Hematopoietic multipotent progenitor cell treated with erythropoietin and hydrocortisone succinate and interleukin-3 and kit ligand, for 17 days (in vitro differentiated cells): ENCODE data around the gene NDP.

Experiments
- DNase-seq: peaks from one replicate; pipeline ENCODE4 v3.0.0-alpha.2; 2015; ENCODE audit warnings: low spot score

The NDP gene, protein sequence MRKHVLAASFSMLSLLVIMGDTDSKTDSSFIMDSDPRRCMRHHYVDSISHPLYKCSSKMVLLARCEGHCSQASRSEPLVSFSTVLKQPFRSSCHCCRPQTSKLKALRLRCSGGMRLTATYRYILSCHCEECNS

DNA sequence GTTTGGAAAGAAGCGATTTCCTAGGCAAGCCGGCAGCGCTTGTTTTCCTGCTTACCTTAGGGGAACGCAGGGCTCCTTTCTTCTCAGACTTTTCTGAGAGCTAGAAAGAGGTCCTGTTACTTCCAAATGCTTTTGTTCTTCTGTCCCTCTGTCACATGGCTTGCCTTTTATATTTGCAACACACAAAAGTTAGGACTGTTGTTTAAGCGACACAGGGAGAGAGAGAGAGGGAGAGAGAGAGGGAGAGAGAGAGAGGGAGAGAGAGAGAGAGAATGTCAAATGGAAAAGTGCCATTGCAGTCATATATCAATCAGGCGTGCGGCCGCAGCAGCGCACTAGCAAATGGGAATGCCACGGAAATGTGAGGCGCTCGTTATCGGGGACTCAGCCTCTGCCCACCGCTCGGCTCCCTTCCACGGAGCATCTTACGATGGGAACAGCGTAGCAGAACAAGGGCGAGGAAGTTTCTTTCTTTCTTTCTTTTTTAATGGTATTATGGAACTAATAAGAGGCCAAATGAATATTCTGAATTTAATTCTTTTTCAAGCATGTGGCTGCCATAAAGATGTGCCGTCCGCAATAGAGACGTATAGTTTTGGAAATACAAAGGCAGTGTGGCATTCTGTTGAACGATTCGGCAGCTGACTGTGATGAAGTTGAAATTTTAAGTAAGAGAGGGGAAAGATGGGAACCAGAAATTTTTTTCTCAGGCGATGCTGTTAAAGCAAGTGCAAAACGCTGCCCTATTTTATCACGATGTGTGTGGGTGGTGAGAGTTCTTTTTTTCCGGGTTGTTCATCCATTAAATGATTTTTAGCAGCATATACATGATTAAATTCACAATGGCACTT, at the start of gene NDP:
Gene NDP, minus strand, starts transcription at position 142 of the 851 bp plus-strand sequence. CDS start 14,745 bp downstream, outside the sequence.
- DNase-seq, result no peak

- no peak for DNase-seq
These were observed 49.8 kb upstream of the NDP start for GRCh38 chrX:44022964-44023363.

- no peak for DNase-seq
These were observed 47.5 kb upstream of the NDP start for GRCh38 chrX:44020693-44021092.

DNA sequence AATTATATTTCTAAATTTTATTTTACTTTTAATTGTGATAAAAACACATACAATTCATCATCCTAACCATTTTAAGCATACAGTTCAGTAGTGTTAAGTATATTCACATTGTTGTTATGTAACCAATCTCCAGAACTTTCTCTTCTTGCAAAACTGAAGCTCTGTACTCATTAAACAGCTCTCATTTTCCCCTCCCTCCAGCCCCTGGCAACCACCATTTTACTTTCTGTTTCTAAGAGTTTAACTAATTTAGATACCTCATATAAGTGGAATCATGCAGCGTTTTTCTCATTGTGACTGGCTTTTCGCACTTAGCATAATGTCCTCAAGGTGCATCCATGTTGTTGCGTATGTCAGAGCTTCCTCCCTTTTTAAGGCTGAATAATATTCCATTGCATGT, 46.7 kb upstream of the NDP start:
- no peak for DNase-seq

DNA sequence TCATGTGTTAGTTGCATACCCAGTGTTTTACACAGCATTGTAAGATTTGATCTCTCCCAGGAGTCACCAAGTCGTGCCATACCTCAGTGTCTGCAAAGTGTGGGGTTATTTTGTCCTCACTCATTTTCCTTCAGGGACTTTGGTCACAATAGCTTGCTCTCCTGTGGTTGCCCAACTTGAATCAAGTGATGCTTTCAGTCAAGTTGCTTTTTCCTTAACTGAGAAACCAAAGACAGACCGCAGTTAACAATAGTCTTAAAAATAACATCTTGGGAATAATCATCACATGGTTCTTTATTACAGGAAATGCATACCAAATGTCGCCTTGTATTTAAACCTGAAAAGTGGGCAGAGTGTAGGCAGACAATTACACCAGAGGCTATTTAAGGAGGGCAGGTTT, 44.5 kb upstream of the NDP start:
- DNase-seq, result no peak

DNA sequence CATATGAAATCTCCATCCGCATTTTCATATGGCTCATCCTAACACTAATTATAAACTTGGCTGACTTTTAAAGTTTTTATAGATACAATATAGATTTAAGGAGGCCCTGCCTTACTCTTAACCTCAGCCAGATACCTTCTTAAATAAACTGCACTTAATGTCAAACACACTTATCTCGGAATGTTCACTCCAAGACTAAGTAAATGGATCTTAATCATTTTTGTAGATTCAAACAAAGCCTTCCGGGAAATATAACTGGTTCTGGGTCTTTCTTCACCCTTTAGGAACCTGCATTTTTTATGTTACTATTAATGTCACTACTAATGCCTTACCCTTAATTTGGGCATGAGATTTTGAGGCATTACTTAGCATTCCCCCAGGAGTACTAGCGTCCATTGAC, 43.7 kb upstream of the NDP start:
- DNase-seq, result no peak

GRCh38 chrX:44012484-44013096, 39.4 kb upstream of the NDP start:
- no peak for DNase-seq

GRCh38 chrX:44011506-44011905, 38.3 kb upstream of the NDP start:
- no peak for DNase-seq

GRCh38 chrX:44010626-44011025, 37.4 kb upstream of the NDP start:
- no peak for DNase-seq

- DNase-seq, result no peak
These were observed 32.9 kb upstream of the NDP start for GRCh38 chrX:44006081-44006480.

- no peak for DNase-seq
These were observed 30.8 kb upstream of the NDP start for GRCh38 chrX:44003975-44004374.

- DNase-seq, result no peak
These were observed 29.4 kb upstream of the NDP start for GRCh38 chrX:44002567-44002966.

- no peak for DNase-seq
These were observed 25.2 kb upstream of the NDP start for GRCh38 chrX:43998374-43998773.

- DNase-seq, result no peak
These were observed 23.3 kb upstream of the NDP start for GRCh38 chrX:43996491-43996890.

GRCh38 chrX:43986083-43986482, 12.9 kb upstream of the NDP start:
- DNase-seq, result no peak

DNA sequence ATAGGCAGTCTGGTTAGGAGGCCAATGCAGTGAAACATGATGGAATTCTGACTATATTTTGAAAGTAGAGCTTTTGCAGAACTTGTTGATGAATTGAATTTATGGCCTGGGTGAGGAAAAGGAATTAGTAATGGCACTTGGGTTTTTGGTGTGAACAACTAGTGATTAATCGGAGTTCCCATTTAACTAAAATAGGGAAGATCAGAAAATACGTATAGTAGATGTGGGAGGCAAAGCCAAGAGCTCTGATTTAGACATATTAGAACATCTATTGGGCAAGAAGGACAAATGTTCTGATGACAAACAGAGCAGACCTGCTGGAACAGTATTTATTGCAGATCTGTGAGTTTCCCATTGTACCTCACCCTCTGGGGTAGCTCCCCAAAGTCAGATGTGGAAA, 12.3 kb upstream of the NDP start:
- DNase-seq, result no peak

GRCh38 chrX:43978226-43978625, 5.0 kb upstream of the NDP start:
- no peak for DNase-seq

DNA sequence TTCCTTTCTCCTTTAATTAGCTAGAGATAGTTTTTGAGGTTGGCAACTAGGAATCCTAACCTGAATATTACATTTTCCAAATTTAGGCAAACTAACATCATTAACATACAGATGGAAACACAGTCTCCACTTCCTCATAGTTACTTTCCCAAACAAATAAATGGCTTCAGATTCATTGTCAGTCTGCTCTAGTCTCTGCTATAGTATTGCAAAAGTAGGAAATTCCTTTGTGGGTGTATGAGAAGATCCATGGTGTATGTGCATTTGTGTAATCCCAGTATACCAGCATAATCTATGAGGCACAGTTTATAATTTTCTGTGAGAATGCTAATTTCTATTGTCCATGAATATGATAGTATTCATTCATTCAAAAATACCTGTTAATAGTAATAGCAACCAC, 3.0 kb upstream of the NDP start:
- no peak for DNase-seq

DNA sequence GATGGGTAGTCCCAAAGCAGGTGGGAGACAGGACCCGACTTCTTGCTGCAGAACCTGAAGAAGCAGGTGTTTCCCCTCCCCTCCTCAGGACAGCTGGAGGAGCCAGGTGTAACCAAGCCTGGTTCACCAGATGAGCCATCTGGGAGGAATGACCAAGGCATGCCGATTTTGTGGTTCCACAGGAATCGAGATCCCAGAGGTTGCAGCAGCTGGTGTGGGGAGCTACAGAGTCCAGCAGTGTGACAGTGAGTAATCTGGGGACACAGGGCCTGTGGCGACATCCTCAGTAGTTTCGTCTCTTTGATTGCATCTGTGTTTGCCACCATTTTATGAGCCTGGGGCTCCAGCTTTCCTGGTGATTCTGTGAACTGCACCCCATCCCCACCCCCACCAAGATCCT, 2.6 kb upstream of the NDP start:
- DNase-seq, result no peak

DNA sequence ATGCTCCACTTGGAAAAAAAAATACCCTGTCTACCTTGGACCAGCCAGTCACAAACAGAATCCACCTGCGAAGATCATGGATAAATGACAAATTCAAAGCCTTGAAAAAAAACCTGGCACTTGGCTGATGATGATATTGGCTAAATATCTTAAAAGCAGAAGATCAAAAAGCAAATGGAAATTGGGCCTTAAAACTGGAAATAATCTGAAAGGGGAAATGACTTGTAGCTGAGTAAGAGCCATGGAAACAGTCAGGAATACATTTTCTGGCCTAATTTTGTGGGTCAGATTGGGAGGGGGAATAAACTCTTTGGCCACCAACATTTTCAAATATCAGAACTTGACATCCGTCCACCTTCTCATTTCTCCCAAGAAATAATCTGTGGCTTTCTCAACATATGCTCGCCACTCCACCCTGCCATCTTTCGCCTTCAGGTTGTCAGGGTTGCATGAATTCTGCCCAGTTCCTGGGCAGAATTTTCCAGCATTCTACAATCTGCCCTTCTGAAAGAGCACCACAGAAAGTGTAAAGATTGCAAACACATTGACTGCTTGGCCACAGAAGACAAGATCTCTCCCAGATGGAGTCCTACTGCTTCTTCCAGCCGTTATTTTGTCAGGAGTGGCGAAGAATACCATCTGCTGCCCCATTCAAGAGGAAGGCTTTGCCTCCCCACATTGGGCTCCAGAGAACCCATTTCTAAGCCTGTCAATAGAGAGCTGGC, 1.7 kb upstream of the NDP start:
- no peak for DNase-seq

GRCh38 chrX:43974100-43974475, 898 bp upstream of the NDP start:
- no peak for DNase-seq

DNA sequence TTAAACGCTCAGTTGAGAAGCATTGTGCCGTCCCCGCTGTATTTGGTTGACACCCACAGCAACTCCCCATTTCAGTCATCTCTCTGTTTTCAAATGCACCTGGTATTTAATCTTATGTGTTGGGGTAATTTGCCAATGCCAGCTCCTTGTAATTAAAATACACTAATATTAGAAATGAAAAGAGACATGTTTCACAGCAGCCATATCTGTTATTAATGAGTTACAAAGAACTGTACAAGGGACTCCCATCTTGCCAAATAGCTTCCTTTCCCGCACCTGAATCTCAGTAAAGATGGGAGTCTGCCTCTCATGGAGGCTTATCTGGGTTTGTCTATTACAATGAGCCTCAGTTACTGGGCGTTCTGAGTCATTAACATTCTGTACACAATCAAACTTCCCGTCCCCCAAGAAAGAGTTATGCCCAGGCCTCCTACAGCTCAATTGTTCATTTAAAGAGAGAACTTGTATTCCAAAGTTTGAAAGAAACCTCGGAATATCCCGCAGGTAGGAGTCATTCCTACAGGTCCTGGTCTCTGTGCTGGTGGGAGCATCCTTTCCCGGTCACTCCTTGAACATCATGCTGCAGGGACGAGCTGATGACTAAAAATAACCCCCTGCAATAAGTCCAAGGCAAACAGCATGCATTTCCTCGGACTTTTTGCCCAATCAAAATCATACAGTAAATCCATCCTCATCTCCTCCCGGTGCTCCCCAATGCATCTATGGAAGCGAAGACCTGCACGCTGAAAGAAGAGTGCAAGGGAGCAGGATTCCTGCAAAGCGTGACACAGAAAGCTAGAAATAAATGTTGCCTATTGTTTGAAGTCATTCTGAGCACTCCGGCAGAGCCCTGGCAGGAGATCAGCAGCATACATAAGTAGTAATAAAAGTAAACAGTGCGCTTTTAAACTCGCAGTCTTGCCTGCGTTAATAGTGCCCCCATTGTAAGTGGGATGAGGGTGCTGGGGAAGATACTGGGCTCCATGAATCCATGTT, 926 bp downstream of the NDP start:
- no peak for DNase-seq
